HepG2 (cell line): ENCODE measurements around the gene ATPAF1. TPM values are rescaled to one million over a fixed set of nuclear protein-coding genes. Genes with fewer than 3 reads are reported as not detected.

ENCODE experiments used
- ATAC-seq: fragments of 200-7000 bp; cut with Tn5 transposase; 3 replicates; pipeline ENCODE4 v1.9.1; 2020; ENCODE audit warnings: mild to moderate bottlenecking, moderate library complexity
- BruUV-seq: library from RNA; stranded (reverse); fragments of 400-500 nt; replicated peaks from 2 replicates; lab custom pipeline; 2021; lab: Mats Ljungman, UMichigan
- CTCF ChIA-PET: fragments of 300-600 bp; formaldehyde crosslinking; extraction: SDS; loops from one replicate; lab custom pipeline; 2021; ENCODE audit warnings: low total read pairs, inconsistent platforms, low intra/inter-chr PET ratio; lab: Yijun Ruan, JAX
- POLR2A ChIA-PET: fragments of 350-600 bp; sonication (Branson Sonifier 250); formaldehyde crosslinking; loops from one replicate; lab custom pipeline; 2020; ENCODE audit warnings: antibody characterized with exemption, inconsistent platforms; lab: Yijun Ruan, JAX
- DNase-seq: peaks from one replicate; pipeline ENCODE4 v3.0.0-alpha.2; 2015; ENCODE audit warnings: low spot score
- FAIRE-seq: peaks from 3 replicates; lab custom pipeline; 2011; peaks lifted over from hg19 to GRCh38; lab: Jason Lieb, UNC
- H2AFZ ChIP-seq: one replicate; pipeline ENCODE4 v1.6.1; 2011; ENCODE audit warnings: low read length, inconsistent platforms
- H3K27ac ChIP-seq: fragments of 300-600 bp; 3 replicates; pipeline ENCODE4 v1.8.0; 2011; ENCODE audit warnings: mixed run types, mild to moderate bottlenecking, mixed read lengths, low read length, inconsistent platforms; ENCODE audit not compliant: insufficient read depth; ENCODE audit errors: extremely low read length
- H3K27me3 ChIP-seq, 2 experiments: fragments of 200-600 bp in 1 of 2; 2 replicates in 1 of 2; 3 replicates in 1 of 2; pipeline versions ENCODE4 v1.6.0 to v1.8.0; 2011; ENCODE audit warnings: low read length in 2 of 2, mild to moderate bottlenecking in 2 of 2, moderate library complexity in 2 of 2, inconsistent platforms in 1 of 2; ENCODE audit not compliant: insufficient read depth in 2 of 2, control insufficient read depth in 1 of 2
- H3K36me3 ChIP-seq, 2 experiments: fragments of 200-600 bp in 1 of 2; replicated peaks in 1 of 2; 2 replicates in 1 of 2; 3 replicates in 1 of 2; pipeline versions ENCODE4 v1.5.1 to v1.8.0; 2011; ENCODE audit warnings: low read length in 2 of 2, inconsistent platforms in 1 of 2; ENCODE audit not compliant: insufficient read depth in 2 of 2, control insufficient read depth in 1 of 2
- H3K4me1 ChIP-seq: 2 replicates; pipeline ENCODE4 v1.5.1; 2012; ENCODE audit warnings: low read length, inconsistent platforms; ENCODE audit not compliant: insufficient read depth
- H3K4me2 ChIP-seq: 2 replicates; pipeline ENCODE4 v1.6.0; 2011; ENCODE audit warnings: low read depth, low read length, inconsistent platforms
- H3K4me3 ChIP-seq, 3 experiments: fragments of 200-600 bp in 1 of 3; sonication (generic), shearing (Covaris generic) in 1 of 3; replicated peaks in 1 of 3; 2 replicates each; pipeline ENCODE4 v1.5.1; 2011 to 2016; ENCODE audit warnings: low read length in 3 of 3, inconsistent platforms in 2 of 3, low read depth in 2 of 3, mild to moderate bottlenecking in 2 of 3, control low read depth in 1 of 3, mixed read lengths in 1 of 3; ENCODE audit not compliant: insufficient read depth in 1 of 3
- H3K79me2 ChIP-seq: one replicate; pipeline ENCODE4 v1.6.1; 2011; ENCODE audit warnings: low read length, inconsistent platforms; ENCODE audit not compliant: insufficient read depth
- H3K9ac ChIP-seq: 2 replicates; pipeline ENCODE4 v1.6.0; 2011; ENCODE audit warnings: mild to moderate bottlenecking, low read depth, low read length, inconsistent platforms; ENCODE audit not compliant: insufficient read depth
- H3K9me3 ChIP-seq: 2 replicates; pipeline ENCODE4 v1.5.1; 2012; ENCODE audit warnings: mild to moderate bottlenecking, low read length
- H4K20me1 ChIP-seq: 2 replicates; pipeline ENCODE4 v1.6.0; 2011; ENCODE audit warnings: inconsistent platforms, mild to moderate bottlenecking, low read length, moderate library complexity; ENCODE audit not compliant: insufficient read depth
- BORCS8-MEF2B ChIP-seq: sonication (generic); formaldehyde crosslinking; IDR thresholded peaks from 2 replicates; pipeline ENCODE4 v1.8.0; 2022; ENCODE audit warnings: mild to moderate bottlenecking, missing genetic modification reagents
- CEBPG ChIP-seq: IDR thresholded peaks from 2 replicates; pipeline ENCODE4 v1.6.1; 2016
- NFYC ChIP-seq: IDR thresholded peaks from 2 replicates; pipeline ENCODE4 v1.6.1; 2016; ENCODE audit warnings: missing genetic modification reagents, missing compliant biosample characterization
- RAD21 ChIP-seq: fragments of 450-650 bp; formaldehyde crosslinking; IDR thresholded peaks from 2 replicates; pipeline ENCODE4 v1.5.0; 2020; ENCODE audit warnings: mild to moderate bottlenecking
- ZFP37 ChIP-seq: sonication (generic); formaldehyde crosslinking; IDR thresholded peaks from 2 replicates; pipeline ENCODE4 v1.4.0; 2020; ENCODE audit warnings: missing genetic modification reagents, borderline replicate concordance
- ZFY ChIP-seq: sonication (generic); formaldehyde crosslinking; IDR thresholded peaks from 2 replicates; pipeline ENCODE4 v1.4.0; 2020; ENCODE audit warnings: missing genetic modification reagents
- ZKSCAN5 ChIP-seq: sonication (generic); formaldehyde crosslinking; IDR thresholded peaks from 2 replicates; pipeline ENCODE4 v1.5.1; 2020; ENCODE audit warnings: mild to moderate bottlenecking, missing genetic modification reagents
- ZNF33B ChIP-seq: sonication (generic); formaldehyde crosslinking; IDR thresholded peaks from 2 replicates; pipeline ENCODE4 v1.5.1; 2020; ENCODE audit warnings: mild to moderate bottlenecking, missing genetic modification reagents
- ZNF550 ChIP-seq: sonication (generic); formaldehyde crosslinking; IDR thresholded peaks from 2 replicates; pipeline ENCODE4 v1.4.0; 2020; ENCODE audit warnings: mild to moderate bottlenecking, missing genetic modification reagents, borderline replicate concordance
- ZNF576 ChIP-seq: sonication (generic); formaldehyde crosslinking; IDR thresholded peaks from 2 replicates; pipeline ENCODE4 v1.4.0; 2020; ENCODE audit warnings: mild to moderate bottlenecking, missing genetic modification reagents
- WGBS: methylation state at CpG from one replicate; pipeline ENCODE4 v1.1.6; 2017; ENCODE audit warnings: low lambda C conversion rate; 5-methylcytosine and 5-hydroxymethylcytosine counted together
- in situ Hi-C: cut with HindIII; loops from 2 replicates; pipeline ENCODE4 v1.10.0; 2017; ENCODE audit warnings: low pct_unique_long_range_greater_than_20kb; ENCODE audit not compliant: extremely low pct_ligation_motif_present
- intact Hi-C: fragments of 100-400 bp; cut with micrococcal nuclease; formaldehyde crosslinking; loops from one replicate; pipeline ENCODE4 v1.10.0; 2022; ENCODE audit not compliant: unreplicated experiment
- polyA plus RNA-seq, 8 experiments: library from polyadenylated mRNA; depleted of rRNA in 3 of 8; stranded (reverse) in 7 of 8; unstranded in 1 of 8; fragments of >200 nt; fragmentation: Illumina TruSeq in 4 of 8; extraction: Trizol in 4 of 8; gene quantifications; 2 replicates each; pipeline versions ENCODE4 v1.2.1 to v1.2.3, GENCODE V29; 2011 to 2016; ENCODE audit warnings: low read depth in 4 of 8, missing spikeins in 1 of 8, mixed read lengths in 1 of 8; ENCODE audit not compliant: insufficient read depth in 1 of 8
- total RNA-seq, 5 experiments: library from RNA; depleted of rRNA; stranded (reverse); fragments of >200 nt; fragmentation: Illumina TruSeq; extraction: Trizol; gene quantifications; 2 replicates each; pipeline ENCODE4 v1.2.3, GENCODE V29; 2016; ENCODE audit warnings: low read depth in 1 of 5

The ATPAF1 gene
- total and polyA plus RNA-seq, 2 of the 13 experiments (the other 11 are each of a cell fraction or from before 2014, with no cell fraction given): 66.6 to 76.7 TPM

DNA sequence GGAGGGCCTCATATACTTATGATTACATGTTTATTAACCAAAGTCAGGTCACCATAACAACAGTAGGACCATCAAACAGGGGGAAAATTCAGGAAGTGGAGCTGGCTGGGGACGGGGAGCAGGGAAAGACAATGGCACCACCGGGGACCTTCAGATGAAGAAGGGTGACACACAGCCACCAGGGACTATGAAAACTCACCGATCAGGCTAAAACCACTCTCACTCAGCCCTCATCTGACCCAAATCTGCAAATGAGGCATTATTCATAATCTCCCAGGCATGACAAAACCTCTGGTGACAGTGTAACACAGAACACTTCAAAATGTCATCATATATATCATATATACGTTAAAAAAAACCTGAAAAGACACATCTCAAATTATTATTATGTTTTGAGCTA lies 75.3 kb downstream of the ATPAF1 start (continued):
- TF ChIP-seq ZKSCAN5 (no peak), ZNF576 (CRISPR knock-in tag) (no peak), RAD21 (no peak), ZFY (CRISPR knock-in tag) (no peak), ZNF550 (CRISPR knock-in tag) (no peak)

- intact Hi-C loops: no loop called here
- DNase-seq (no peak), ATAC-seq (no peak), FAIRE-seq (no peak)
- H3K4me1 ChIP-seq: no peaks in the 10 kb centered on the region
- H3K9ac ChIP-seq: no peak overlapping the region
- no peak overlapping the region for H3K4me3 ChIP-seq
- no peaks in the 10 kb centered on the region for H3K79me2 ChIP-seq
- no peaks in the 10 kb centered on the region for H3K9me3 ChIP-seq
- 96% methylated on average over 2 of the region's 3 CpGs for WGBS
- TF ChIP-seq CEBPG (CRISPR knock-in tag): no peak
- TF ChIP-seq NFYC: no peak
- no peak for TF ChIP-seq BORCS8-MEF2B (CRISPR knock-in tag)
- TF ChIP-seq ZFP37 (CRISPR knock-in tag): no peak
- no peak for TF ChIP-seq ZNF33B (CRISPR knock-in tag)
- in situ Hi-C loops: no loop called here
- H3K36me3 ChIP-seq: peaks cover 11 to 69% of the 10 kb centered on the region in 2 experiments; a peak in 4 of 5 replicates
- no TSS peak for BruUV-seq
- H4K20me1 ChIP-seq: no peaks in the 10 kb centered on the region
- ChIA-PET POLR2A (no interaction called here), CTCF (no interaction called here)
- H2AFZ ChIP-seq: no peak overlapping the region
- H3K27ac ChIP-seq: no peak overlapping the region
- no peak overlapping the region for H3K4me2 ChIP-seq
- H3K27me3 ChIP-seq: no peaks in the 10 kb centered on the region
These were observed 78.6 kb downstream of the ATPAF1 start for GRCh38 chr1:46589529-46589928.
